DND-41 (cell line): ENCODE results near the gene ADTRP.

Experiments
- EZH2 ChIP-seq: IDR thresholded peaks from 3 replicates; pipeline ENCODE4 v1.6.1; 2012; ENCODE audit warnings: borderline replicate concordance, low read depth, mild to moderate bottlenecking, moderate library complexity, low read length, inconsistent platforms; ENCODE audit not compliant: severe bottlenecking
- TF ChIP-seq, protein P1 (sequence below): IDR thresholded peaks from 2 replicates; pipeline ENCODE4 v1.5.1; 2012; ENCODE audit warnings: borderline replicate concordance, low read length, moderate library complexity, mild to moderate bottlenecking; ENCODE audit not compliant: poor library complexity, severe bottlenecking; ENCODE audit errors: extremely low read depth

DNA sequence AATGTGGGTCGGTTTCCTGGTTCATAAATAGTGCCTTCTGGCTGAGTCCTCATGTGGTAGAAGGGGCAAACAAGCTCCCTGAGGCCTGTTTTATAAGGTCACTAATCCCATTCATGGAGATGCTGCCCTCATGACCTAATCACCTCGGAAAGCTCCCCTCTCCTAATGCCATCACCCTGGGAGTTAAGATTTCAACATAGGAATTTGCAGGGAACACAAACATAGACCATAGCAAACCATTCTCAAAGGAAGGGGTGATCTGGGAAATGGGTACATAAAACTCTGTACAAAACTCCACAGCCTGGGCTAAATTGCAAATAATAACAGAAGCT is 1.5 kb upstream of the ADTRP start:
- no peak for TF ChIP-seq EZH2
- TF ChIP-seq, protein P1, sequence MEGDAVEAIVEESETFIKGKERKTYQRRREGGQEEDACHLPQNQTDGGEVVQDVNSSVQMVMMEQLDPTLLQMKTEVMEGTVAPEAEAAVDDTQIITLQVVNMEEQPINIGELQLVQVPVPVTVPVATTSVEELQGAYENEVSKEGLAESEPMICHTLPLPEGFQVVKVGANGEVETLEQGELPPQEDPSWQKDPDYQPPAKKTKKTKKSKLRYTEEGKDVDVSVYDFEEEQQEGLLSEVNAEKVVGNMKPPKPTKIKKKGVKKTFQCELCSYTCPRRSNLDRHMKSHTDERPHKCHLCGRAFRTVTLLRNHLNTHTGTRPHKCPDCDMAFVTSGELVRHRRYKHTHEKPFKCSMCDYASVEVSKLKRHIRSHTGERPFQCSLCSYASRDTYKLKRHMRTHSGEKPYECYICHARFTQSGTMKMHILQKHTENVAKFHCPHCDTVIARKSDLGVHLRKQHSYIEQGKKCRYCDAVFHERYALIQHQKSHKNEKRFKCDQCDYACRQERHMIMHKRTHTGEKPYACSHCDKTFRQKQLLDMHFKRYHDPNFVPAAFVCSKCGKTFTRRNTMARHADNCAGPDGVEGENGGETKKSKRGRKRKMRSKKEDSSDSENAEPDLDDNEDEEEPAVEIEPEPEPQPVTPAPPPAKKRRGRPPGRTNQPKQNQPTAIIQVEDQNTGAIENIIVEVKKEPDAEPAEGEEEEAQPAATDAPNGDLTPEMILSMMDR = no peak
